ENCODE results near the gene DLG5.

DLG5 gene

GRCh38 chr10:77955136-77955535, 28.6 kb upstream of the DLG5 start:
- no peak for DNase-seq (ENCODE audit: low read depth in 2 of 2, low spot score in 1 of 2)

- no peak for DNase-seq (ENCODE audit: low read depth in 2 of 2, low spot score in 1 of 2)
Observed at GRCh38 chr10:77949167-77949566, 22.6 kb upstream of the DLG5 start.

DNA sequence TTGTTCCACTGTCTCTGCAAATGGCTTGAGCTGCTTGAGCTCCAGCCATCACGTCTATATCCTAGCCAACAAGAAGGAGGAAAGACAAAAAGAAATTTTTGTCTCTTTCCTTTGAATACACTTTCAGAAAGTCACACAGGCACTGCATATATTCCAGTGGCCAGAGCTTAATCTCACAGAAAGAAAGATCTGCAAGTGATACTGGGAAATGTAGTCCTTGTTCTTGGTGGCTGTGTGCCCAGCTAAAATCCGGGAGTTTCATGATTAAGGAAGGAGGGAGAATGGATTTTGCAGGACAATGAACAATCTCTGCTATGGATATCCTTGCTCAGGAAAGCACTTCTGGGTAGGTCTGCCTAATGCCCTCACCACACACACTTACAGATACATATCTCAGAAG, 19.5 kb upstream of the DLG5 start:
- DNase-seq (ENCODE audit: low read depth in 2 of 2, low spot score in 1 of 2), result no peak

DNA sequence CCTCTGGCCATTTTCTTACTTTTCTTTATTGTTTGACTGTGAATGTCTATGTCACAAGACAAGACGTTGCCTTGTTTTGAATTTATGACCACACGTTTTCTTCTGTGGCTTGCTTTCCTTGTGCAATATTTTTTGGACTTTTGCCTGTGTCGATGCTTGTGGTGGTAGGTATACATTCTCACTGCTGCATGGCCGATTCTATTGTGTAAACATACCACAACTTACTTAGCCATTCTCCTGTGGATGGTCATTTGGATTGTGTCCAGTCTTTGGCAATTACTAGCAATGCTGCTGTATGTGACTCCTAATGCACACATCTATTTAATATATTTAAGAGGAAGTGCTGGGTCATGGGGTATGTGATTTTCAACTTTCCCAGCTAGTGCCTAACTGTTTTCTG, 18.0 kb upstream of the DLG5 start:
- DNase-seq (ENCODE audit: low read depth in 2 of 2, low spot score in 1 of 2), result no peak

DNA sequence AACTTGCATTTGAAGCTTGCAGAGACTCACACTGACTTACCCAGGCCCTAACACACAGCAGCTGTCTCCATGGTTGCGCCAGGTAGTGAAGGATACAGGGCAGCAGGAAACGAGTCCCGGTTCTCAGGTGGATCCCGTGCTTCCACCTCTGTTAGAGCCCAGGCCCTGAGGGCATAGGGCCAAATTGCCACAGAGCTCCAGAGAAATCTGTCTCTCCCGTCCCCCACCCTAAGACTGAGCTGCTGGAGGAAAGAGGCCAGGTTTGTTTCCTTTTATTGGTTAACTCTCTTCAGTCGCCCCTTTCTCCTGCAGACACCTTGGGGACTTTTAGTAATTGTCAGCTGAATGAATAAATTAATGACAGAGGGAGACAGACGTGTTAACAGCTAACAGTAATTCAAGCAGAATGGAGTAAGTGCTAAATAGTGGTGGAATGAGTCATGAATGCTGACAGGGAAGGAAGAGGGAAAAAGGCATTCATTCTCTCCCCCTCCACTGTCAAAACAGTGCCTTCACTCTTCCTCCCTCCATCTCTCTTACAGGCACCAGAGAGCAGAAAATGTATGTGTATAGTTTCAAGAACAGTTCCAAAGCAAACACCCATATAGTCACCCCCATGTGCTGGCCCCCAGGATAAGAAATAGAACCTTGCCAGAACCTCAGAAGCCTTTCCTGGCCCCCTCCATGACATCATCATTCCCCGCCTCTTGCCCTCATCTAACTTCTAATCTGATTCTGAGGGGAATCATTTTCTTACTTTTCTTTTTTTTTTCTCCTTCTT, 16.8 kb upstream of the DLG5 start:
- DNase-seq (ENCODE audit: low read depth in 2 of 2, low spot score in 1 of 2), result no peak

- DNase-seq (ENCODE audit: low read depth in 2 of 2, low spot score in 1 of 2), result no peak
Observed at GRCh38 chr10:77941790-77942189, 15.2 kb upstream of the DLG5 start.

DNA sequence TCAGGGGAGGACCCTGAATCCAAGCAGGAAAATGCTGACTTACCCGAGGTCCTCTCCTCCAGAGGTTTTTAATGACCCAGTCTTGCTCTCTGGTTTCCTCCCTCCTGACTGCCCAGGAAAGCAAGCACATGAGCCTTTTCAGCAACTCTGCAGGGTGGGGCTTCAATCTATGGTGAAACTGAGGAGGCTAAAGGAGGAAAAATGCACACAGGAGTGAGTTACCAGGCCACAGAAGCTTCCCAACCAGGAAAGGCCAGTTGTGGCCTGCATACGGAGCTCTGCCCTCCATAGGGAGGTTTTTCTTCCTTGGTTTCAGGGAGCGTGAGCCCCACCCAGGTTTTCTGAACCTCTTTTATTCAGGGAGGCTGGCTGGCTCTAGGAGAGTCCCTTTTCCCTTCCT, 14.1 kb upstream of the DLG5 start:
- no peak for DNase-seq (ENCODE audit: low read depth in 2 of 2, low spot score in 1 of 2)

DNA sequence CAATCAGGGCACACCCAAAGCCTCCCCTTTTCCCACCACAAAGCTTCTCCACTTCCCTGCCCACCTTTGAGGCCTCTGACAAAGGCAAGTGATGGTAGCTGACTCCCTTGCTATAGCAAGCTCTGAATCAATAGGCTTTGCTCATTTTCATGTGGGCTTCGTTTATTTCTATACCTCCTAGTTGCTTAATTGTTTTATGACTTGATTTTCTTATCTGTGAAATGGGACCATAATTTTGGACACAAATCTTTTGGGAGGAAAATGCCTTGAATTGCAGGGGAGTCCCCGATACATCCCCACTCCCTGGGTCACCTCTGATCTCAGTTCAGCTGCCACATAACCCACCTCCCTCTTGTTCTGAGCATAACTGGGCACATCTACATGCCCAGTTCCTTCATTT, 13.7 kb upstream of the DLG5 start:
- no peak for DNase-seq (ENCODE audit: low read depth in 2 of 2, low spot score in 1 of 2)

DNA sequence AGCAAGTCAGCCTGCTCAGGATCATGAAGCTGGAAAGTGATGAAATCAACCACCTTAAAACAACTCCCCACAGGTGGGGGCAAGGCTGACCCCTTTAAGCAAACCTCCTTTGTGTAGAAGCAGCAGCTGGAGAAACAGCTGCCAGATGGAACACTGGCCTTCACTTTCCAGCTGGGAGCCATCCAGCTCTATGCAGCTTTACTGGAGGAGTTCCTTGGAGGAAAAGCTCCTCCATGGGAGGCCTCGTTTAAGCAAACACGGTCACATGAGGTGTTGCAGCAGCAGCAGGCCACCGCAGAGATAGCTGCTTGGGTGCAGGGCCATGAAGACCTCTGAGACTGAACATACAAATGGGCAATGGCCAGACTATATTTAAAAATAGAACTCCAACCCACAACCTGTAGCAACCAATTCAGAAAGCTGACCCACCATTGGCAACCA, 13.0 kb upstream of the DLG5 start:
- DNase-seq (ENCODE audit: low read depth in 2 of 2, low spot score in 1 of 2), result no peak

DNA sequence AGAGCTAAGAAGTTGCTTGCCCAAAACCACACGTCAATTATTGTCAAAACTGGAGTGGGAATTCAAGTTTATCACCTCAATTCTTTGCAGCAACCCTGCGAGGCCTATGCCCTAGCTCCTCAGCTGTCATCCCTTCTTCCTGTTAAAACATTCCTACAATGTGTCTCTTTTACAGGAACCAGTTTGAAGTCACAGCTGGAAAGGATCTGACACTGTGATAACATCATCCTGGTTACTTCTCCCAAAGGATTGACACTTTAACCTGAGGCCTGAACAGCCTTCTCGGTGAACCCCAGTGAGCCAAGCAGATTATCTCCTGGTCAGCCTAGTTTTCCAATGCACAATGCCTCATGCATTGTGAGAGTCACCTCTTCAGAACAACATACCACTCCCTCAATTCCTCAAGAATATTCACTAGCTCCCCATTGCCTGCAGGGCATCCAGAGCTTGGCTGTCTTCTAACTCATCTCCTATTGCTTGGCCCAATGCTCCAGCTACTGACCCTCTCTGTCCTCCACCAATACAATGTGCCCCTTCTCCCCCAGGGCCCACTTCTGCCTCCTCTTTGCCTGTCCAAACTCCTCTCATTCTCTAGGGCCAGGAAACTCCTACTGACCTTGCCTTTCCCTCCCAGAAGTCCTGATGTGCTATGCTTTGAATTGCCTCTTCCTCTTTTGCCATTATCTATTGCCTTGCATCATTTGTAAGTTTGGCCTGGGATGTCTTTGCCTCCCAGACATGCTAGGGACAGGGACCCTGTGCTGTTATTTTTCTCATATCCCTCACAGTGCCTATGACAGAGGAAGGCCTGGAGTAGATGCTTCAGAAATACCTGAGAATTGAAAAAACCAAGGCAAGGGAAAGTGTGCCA, 10.4 kb upstream of the DLG5 start:
- DNase-seq (ENCODE audit: low read depth in 2 of 2, low spot score in 1 of 2), result no peak

GRCh38 chr10:77932016-77932715, 5.6 kb upstream of the DLG5 start:
- no peak for DNase-seq (ENCODE audit: low read depth in 2 of 2, low spot score in 1 of 2)

GRCh38 chr10:77927402-77928246, 1.1 kb upstream of the DLG5 start:
- no peak for DNase-seq (ENCODE audit: low read depth in 2 of 2, low spot score in 1 of 2)

DNA sequence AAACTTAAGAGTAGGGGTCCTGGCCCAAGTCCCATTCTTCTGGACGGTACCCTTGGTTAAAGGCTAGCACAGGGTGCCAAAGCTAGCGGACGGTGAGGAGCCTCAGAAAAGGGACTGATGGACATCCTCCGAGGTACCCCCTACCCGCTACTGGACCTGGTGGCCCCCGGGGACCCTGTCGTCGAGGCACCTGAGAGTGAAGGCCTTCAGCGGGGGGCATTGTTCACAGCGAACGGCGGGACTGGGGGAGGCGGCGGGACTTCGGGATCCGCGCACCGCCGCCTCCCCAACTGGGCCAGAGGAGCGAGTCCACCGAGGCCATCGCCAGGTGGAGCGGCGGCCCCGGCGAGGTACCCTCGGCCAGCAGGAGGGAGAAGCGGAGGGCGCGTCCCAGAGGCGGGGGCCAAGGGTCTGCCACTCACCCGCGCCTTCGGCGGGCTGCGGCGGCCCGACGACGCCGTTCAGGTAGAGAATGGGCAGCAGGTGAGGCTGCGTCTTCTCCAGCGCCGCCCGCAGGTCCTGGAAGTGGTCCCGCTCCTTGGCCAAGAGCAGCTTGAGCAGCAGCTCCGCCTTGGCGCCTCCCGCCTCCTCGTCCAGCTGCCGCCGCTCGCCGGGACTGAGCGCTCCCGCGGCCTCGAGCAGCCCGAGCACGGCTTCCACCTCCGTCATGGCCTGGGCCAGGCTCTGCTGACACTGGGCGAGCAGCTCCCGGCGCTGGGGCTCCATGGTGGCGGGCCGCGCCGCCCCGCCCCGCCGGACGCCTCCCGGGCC, 575 bp downstream of the DLG5 start:
- no peak for DNase-seq (ENCODE audit: low read depth in 2 of 2, low spot score in 1 of 2)

GRCh38 chr10:77925410-77925794, 1.2 kb downstream of the DLG5 start:
- DNase-seq (ENCODE audit: low read depth in 2 of 2, low spot score in 1 of 2), result no peak

DNA sequence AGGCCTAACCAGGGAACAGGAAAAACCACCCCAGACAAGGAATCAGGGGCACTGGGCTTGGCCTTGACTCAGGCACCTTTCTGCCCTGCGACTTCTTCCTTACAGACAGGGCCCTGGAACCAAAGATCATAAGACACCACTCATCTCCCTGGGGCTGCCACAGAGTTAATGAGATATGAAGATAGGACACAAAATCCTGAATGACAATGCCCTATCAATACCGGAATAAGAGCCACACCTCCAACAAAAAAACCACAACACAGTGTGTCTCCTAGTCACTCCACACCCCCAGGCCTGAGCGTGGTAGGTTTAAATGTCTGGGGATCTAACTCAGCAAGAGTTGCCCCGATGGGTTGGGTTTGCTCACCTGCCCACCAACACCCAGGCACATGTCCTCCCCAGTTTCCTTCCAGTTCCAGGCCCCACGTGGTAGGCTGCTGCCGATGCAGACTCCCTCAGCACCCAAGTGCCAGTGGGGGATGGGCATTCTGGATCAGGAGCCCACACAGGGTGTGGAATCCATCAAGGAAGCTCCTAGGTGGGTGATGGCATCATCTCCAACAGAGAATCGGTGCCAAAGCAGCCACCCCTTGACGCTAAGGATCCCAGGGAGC, 3.9 kb downstream of the DLG5 start:
- DNase-seq (ENCODE audit: low read depth in 2 of 2, low spot score in 1 of 2), result no peak

- DNase-seq (ENCODE audit: low read depth in 2 of 2, low spot score in 1 of 2), result no peak
Observed at GRCh38 chr10:77922055-77922454, 4.5 kb downstream of the DLG5 start.

DNA sequence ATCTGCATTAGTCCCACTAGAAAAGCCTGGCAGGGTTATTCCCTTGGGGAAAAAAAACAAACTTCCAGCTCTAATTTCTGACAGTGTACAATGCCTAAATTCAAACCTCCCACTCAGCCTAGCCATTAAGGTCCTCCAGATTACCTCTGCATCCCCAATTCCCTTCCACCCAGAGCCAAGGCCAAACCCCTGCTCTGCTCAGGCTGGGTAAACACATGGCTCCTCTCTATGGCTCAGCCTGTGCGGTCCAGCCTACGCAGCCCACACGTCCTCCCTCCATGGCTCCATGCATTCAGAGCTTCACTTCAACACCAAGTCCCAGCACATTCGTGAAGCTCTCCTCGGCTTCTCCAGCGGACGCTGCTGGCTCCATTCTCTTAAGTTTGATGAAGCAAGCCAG, 5.2 kb downstream of the DLG5 start:
- no peak for DNase-seq (ENCODE audit: low read depth in 2 of 2, low spot score in 1 of 2)

- no peak for DNase-seq (ENCODE audit: low read depth in 2 of 2, low spot score in 1 of 2)
Observed at GRCh38 chr10:77920495-77920894, 6.1 kb downstream of the DLG5 start.

DNA sequence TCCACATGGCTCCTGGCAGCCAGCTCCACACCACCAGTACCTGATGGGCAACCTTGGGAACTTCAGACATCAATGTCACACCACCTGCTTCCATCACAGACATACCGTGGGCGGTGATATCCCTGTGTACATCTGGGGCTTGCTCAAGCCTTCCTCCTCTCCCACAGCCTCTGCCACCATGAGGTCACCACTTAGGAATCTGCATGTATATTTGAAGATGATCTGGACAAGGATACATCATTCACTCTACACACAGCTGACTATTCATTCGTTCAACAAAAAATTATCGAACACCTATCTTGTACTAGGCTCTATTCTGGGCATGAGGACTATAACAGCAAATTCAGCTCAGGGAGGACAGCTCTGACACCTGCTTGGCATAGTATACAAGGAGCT, 6.8 kb downstream of the DLG5 start:
- DNase-seq (ENCODE audit: low read depth in 2 of 2, low spot score in 1 of 2), result no peak
